SU-DHL-6 (cell line): ENCODE measurements around the gene EVC2.

ENCODE experiments used
- CTCF ChIP-seq: fragments of 200-600 bp; sonication (generic); IDR thresholded peaks from one replicate; pipeline ENCODE4 v1.5.1; 2017; ENCODE audit warnings: antibody characterized with exemption, mild to moderate bottlenecking, low read length, moderate library complexity; ENCODE audit not compliant: insufficient read depth, poor library complexity, severe bottlenecking
- EZH2phosphoT487 ChIP-seq: fragments of 200-600 bp; sonication (generic), shearing (Covaris generic); conservative IDR thresholded peaks from 2 replicates; pipeline ENCODE4 v1.6.1; 2018; ENCODE audit warnings: mild to moderate bottlenecking, antibody characterized with exemption, low read length, moderate library complexity, mixed read lengths

- TF ChIP-seq CTCF (no peak), EZH2phosphoT487 (no peak)
Observed at GRCh38 chr4:5721923-5722322, 13.6 kb upstream of the EVC2 start.
